Fibroblast of lung (primary cell): ENCODE measurements around the gene PAM. TPM values are rescaled to one million over a fixed set of nuclear protein-coding genes. Genes with fewer than 3 reads are reported as not detected.

Experiments used
- DNase-seq, 2 donors: peaks; one replicate each; pipeline versions ENCODE4 v3.0.0 to v3.0.0-alpha.2; 2010; ENCODE audit warnings: low read depth in 2 of 2
- H2AFZ ChIP-seq: 2 replicates; pipeline ENCODE4 v1.5.1; 2012; ENCODE audit warnings: low read length, control low read depth, inconsistent platforms
- H3K27ac ChIP-seq: 2 replicates; pipeline ENCODE4 v1.5.1; 2011; ENCODE audit warnings: low read length, control low read depth; ENCODE audit not compliant: insufficient read depth
- H3K27me3 ChIP-seq: 2 replicates; pipeline ENCODE4 v1.5.1; 2011; ENCODE audit warnings: mild to moderate bottlenecking, low read length; ENCODE audit not compliant: control insufficient read depth, insufficient read depth
- H3K36me3 ChIP-seq: 2 replicates; pipeline ENCODE4 v1.5.1; 2011; ENCODE audit warnings: low read length; ENCODE audit not compliant: control insufficient read depth, insufficient read depth
- H3K4me1 ChIP-seq: 2 replicates; pipeline ENCODE4 v1.5.1; 2011; ENCODE audit warnings: low read length; ENCODE audit not compliant: control insufficient read depth, insufficient read depth; ENCODE audit errors: extremely low read depth
- H3K4me2 ChIP-seq: 2 replicates; pipeline ENCODE4 v1.5.1; 2011; ENCODE audit warnings: low read length, control low read depth; ENCODE audit not compliant: insufficient read depth; ENCODE audit errors: extremely low read depth
- H3K4me3 ChIP-seq, 4 experiments: fragments of 200-600 bp in 1 of 4; sonication (generic) in 1 of 4; replicated peaks in 1 of 4; 2 replicates each; pipeline ENCODE4 v1.5.1; 2011 to 2016; ENCODE audit warnings: low read length in 4 of 4, low read depth in 3 of 4, mild to moderate bottlenecking in 3 of 4, control low read depth in 2 of 4, inconsistent platforms in 1 of 4, mixed read lengths in 1 of 4; ENCODE audit not compliant: insufficient read depth in 1 of 4; ENCODE audit errors: control extremely low read depth in 1 of 4
- H3K79me2 ChIP-seq: 2 replicates; pipeline ENCODE4 v1.5.1; 2012; ENCODE audit warnings: mild to moderate bottlenecking, low read length, inconsistent platforms; ENCODE audit not compliant: control insufficient read depth, insufficient read depth
- H3K9ac ChIP-seq: 2 replicates; pipeline ENCODE4 v1.5.1; 2011; ENCODE audit warnings: mild to moderate bottlenecking, low read length, control low read depth; ENCODE audit not compliant: insufficient read depth
- H3K9me3 ChIP-seq: 2 replicates; pipeline ENCODE4 v1.5.1; 2012; ENCODE audit warnings: low read depth, low read length; ENCODE audit not compliant: control insufficient read depth, insufficient read depth
- H4K20me1 ChIP-seq: 2 replicates; pipeline ENCODE4 v1.5.1; 2011; ENCODE audit warnings: low read length; ENCODE audit not compliant: control insufficient read depth, insufficient read depth; ENCODE audit errors: extremely low read depth
- CTCF ChIP-seq, 2 donors: IDR thresholded peaks in 1 of 2; conservative IDR thresholded peaks in 1 of 2; 1 replicate in 1 of 2; 2 replicates in 1 of 2; pipeline ENCODE4 v1.5.1; 2011 to 2012; ENCODE audit warnings: low read length in 2 of 2, control low read depth in 1 of 2, inconsistent platforms in 1 of 2, low read depth in 1 of 2, mild to moderate bottlenecking in 1 of 2
- EZH2 ChIP-seq: IDR thresholded peaks from 2 replicates; pipeline ENCODE4 v1.5.1; 2012; ENCODE audit warnings: low read length, control low read depth, mild to moderate bottlenecking; ENCODE audit errors: missing control alignments
- polyA plus RNA-seq, 2 donors: library from polyadenylated mRNA; depleted of rRNA in 1 of 2; stranded (reverse) in 1 of 2; unstranded in 1 of 2; fragments of >200 nt; gene quantifications; 2 replicates each; pipeline ENCODE4 v1.2.1, GENCODE V29; 2011 to 2012; ENCODE audit warnings: missing spikeins in 1 of 2
- total RNA-seq: library from RNA; depleted of rRNA; stranded (reverse); fragments of >200 nt; gene quantifications from 2 replicates; pipeline ENCODE4 v1.2.1, GENCODE V29; 2014

PAM gene
- total and polyA plus RNA-seq, 2 donors (not counting 1 experiment from before 2014, with no cell fraction given), result 404 to 405 TPM

DNA sequence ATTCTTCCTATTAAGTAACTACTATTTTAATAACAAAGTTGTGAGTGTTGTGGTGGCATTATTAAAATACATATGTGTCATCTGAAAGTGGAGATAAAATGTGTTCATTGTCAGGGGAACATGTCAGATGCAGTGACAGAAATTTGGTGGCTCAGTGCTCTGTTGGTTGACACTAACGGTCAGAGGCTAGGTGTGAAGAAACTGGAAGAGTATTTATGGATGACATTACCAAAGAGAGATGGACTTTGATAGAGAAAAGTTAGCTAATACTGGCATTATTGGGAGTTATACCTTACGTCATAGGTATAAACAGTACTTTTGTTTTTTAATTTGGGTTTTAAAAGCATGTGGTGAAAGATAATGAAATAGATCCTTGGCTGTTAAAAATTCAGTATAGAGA, 33.7 kb downstream of the PAM start:
- no peak for DNase-seq
- Histone ChIP-seq H3K79me2 (no peaks in the 10 kb centered on the region), H3K36me3 (no peaks in the 10 kb centered on the region), H3K9me3 (no peaks in the 10 kb centered on the region), H3K27ac (no peak overlapping the region), H3K4me1 (no peaks in the 10 kb centered on the region), H2AFZ (no peak overlapping the region), H3K4me2 (no peak overlapping the region), H3K27me3 (no peaks in the 10 kb centered on the region), H4K20me1 (no peaks in the 10 kb centered on the region), H3K4me3 (no peak overlapping the region), H3K9ac (no peak overlapping the region)
- TF ChIP-seq CTCF (conservative IDR thresholded peaks at IDR 0.05 in 1 of 2, IDR thresholded peaks at IDR 0.05 in 1 of 2; ENCODE audit: low read depth in 1 of 2, low read length in 2 of 2), result no peak
- TF ChIP-seq EZH2, result no peak

DNA sequence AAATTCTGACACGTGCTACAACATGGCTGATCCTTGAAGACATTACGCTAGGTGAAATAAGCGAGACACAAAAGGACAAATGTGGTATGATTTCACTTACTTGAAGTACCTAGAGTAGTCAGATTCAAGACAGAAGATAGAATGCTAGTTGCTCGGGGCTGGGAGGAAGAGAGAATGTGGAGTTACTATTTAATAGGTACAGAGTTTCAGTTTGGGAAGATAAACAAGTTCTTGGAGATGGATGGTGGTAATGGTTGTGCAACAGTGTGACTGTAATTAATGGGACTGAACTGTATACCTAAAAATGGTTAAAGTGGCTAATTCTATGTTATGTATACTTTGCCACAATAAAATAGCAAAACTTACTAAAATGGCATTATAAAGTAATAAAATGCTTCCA, 34.4 kb downstream of the PAM start:
- Histone ChIP-seq H3K27me3 (no peaks in the 10 kb centered on the region), H2AFZ (no peak overlapping the region), H3K4me2 (no peak overlapping the region), H3K4me3 (no peak overlapping the region), H3K36me3 (no peaks in the 10 kb centered on the region), H3K27ac (no peak overlapping the region), H3K4me1 (no peaks in the 10 kb centered on the region), H3K9me3 (no peaks in the 10 kb centered on the region), H3K79me2 (no peaks in the 10 kb centered on the region), H4K20me1 (no peaks in the 10 kb centered on the region), H3K9ac (no peak overlapping the region)
- DNase-seq, result no peak
- TF ChIP-seq EZH2 (no peak), CTCF (conservative IDR thresholded peaks at IDR 0.05 in 1 of 2, IDR thresholded peaks at IDR 0.05 in 1 of 2; ENCODE audit: low read depth in 1 of 2, low read length in 2 of 2) (no peak)

DNA sequence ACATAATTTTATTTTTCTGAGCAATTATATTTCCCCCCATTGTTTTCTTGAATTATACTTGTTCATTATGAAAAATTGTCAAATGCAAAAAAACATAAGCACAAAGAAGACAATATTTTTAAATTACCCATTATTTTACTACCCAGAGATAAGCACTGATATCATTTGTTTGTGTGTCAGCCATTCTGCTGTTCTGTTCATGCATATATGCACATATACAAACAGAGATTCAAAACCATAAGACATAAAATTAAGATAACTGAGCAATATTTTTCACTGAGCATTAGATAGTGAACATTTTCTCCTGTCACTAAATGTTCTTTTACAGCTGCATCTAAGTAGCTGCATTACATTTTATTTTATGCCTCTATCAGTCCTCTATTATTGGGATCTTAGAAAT, 35.6 kb downstream of the PAM start:
- TF ChIP-seq CTCF (conservative IDR thresholded peaks at IDR 0.05 in 1 of 2, IDR thresholded peaks at IDR 0.05 in 1 of 2; ENCODE audit: low read depth in 1 of 2, low read length in 2 of 2) (no peak), EZH2 (no peak)
- Histone ChIP-seq H3K27me3 (no peaks in the 10 kb centered on the region), H2AFZ (no peak overlapping the region), H3K27ac (no peak overlapping the region), H4K20me1 (no peaks in the 10 kb centered on the region), H3K36me3 (no peaks in the 10 kb centered on the region), H3K9me3 (no peaks in the 10 kb centered on the region), H3K9ac (no peak overlapping the region), H3K4me3 (no peak overlapping the region), H3K79me2 (no peaks in the 10 kb centered on the region), H3K4me2 (no peak overlapping the region), H3K4me1 (no peaks in the 10 kb centered on the region)
- no peak for DNase-seq
